ENCODE results near the gene DDX43. TPM values are rescaled to one million over a fixed set of nuclear protein-coding genes. Genes with fewer than 3 reads are reported as not detected.

DDX43 gene
- total and polyA plus RNA-seq, 2 of the 4 experiments (the other 2 are of a cell fraction), result 0.07 TPM; not detected in 1

GRCh38 chr6:73367761-73368355 is 26.8 kb upstream of the DDX43 start:
- Histone ChIP-seq H3K4me3 (ENCODE audit: insufficient read depth, low read depth, low read length) (no peak overlapping the region), H3K36me3 (ENCODE audit: control insufficient read depth, insufficient read depth, low read length) (no peaks in the 10 kb centered on the region), H2AK5ac (ENCODE audit: low read depth, low read length) (no peak overlapping the region), H3K18ac (ENCODE audit: low read depth, low read length) (no peak overlapping the region), H2BK5ac (ENCODE audit: low read depth, low read length, poor library complexity, severe bottlenecking) (no peak overlapping the region), H2BK120ac (ENCODE audit: low read depth, low read length) (no peak overlapping the region), H3K79me1 (ENCODE audit: low read depth in 1 of 2, low read length in 2 of 2) (no peaks in the 10 kb centered on the region), H3K4ac (ENCODE audit: low read depth, low read length) (no peak overlapping the region), H3K4me1 (ENCODE audit: control insufficient read depth, insufficient read depth, low read length) (no peaks in the 10 kb centered on the region), H3K27me3 (ENCODE audit: control insufficient read depth, insufficient read depth, low read length) (peaks cover 3% of the 10 kb centered on the region), H3K14ac (replicated peaks; ENCODE audit: low read depth, low read length) (no peak overlapping the region), H3K56ac (ENCODE audit: extremely low read depth, insufficient read depth, low read length) (no peak overlapping the region), H3K9me3 (ENCODE audit: control insufficient read depth, insufficient read depth, low read length) (peaks cover 11% of the 10 kb centered on the region), H3K23ac (ENCODE audit: low read depth, low read length) (no peak overlapping the region), H4K91ac (ENCODE audit: insufficient read depth, low read depth, low read length) (no peak overlapping the region), H2AFZ (replicated peaks; ENCODE audit: low read length, poor library complexity) (no peak overlapping the region), H3K9ac (ENCODE audit: low read depth, low read length) (no peak overlapping the region), H2BK15ac (ENCODE audit: low read depth, low read length) (no peak overlapping the region), H4K8ac (ENCODE audit: low read depth in 2 of 2, low read length in 2 of 2) (no peak overlapping the region), H4K20me1 (ENCODE audit: insufficient read depth, low read length) (no peaks in the 10 kb centered on the region), H3K9me1 (ENCODE audit: insufficient read depth, low read length) (no peaks in the 10 kb centered on the region), H4K5ac (ENCODE audit: low read depth, low read length) (no peak overlapping the region), H3K27ac (ENCODE audit: insufficient read depth, low read length) (no peak overlapping the region), H2AK9ac (replicated peaks; ENCODE audit: low read depth, low read length, poor library complexity) (no peak overlapping the region), H2BK20ac (ENCODE audit: low read depth, low read length) (no peak overlapping the region), H3K4me2 (ENCODE audit: low read depth, low read length) (no peak overlapping the region)
- no TSS peak for BruUV-seq (replicated peaks)
- TF ChIP-seq NFE2L2 (IDR thresholded peaks at IDR 0.05; ENCODE audit: low read depth, low read length) (no peak), MAZ (IDR thresholded peaks at IDR 0.05; ENCODE audit: borderline replicate concordance, low read depth, low read length) (no peak), RCOR1 (IDR thresholded peaks at IDR 0.05; ENCODE audit: insufficient replicate concordance, low read length) (no peak), CEBPB (IDR thresholded peaks at IDR 0.05; ENCODE audit: low read depth, low read length) (no peak), USF2 (IDR thresholded peaks at IDR 0.05; ENCODE audit: low read depth, low read length) (no peak), SMC3 (IDR thresholded peaks at IDR 0.05; ENCODE audit: low read depth, low read length) (no peak)
- TF ChIP-seq, protein P1, sequence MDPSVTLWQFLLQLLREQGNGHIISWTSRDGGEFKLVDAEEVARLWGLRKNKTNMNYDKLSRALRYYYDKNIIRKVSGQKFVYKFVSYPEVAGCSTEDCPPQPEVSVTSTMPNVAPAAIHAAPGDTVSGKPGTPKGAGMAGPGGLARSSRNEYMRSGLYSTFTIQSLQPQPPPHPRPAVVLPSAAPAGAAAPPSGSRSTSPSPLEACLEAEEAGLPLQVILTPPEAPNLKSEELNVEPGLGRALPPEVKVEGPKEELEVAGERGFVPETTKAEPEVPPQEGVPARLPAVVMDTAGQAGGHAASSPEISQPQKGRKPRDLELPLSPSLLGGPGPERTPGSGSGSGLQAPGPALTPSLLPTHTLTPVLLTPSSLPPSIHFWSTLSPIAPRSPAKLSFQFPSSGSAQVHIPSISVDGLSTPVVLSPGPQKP (IDR thresholded peaks at IDR 0.05; ENCODE audit: borderline replicate concordance, low read depth, low read length), result no peak
- ChIA-PET POLR2A (ENCODE audit: unreplicated experiment) (no interaction called here), CTCF (interaction anchor here (0.6 kb wide), 1 partner anchor 10 kb away, joined by 5 read pairs; no protein-coding TSS in a partner anchor)
- dilution Hi-C loops (cut with HindIII; ENCODE audit: low sequenced_read_pairs, unreplicated experiment) (no loop called here), in situ Hi-C loops (cut with MboI; ENCODE audit: low sequenced_read_pairs) (no loop called here), intact Hi-C loops (cut with micrococcal nuclease) (no loop called here)
- ATAC-seq (ENCODE audit: low read depth) (no peak), DNase-seq (no peak)
- WGBS, 2 experiments (ENCODE audit: extremely low coverage in 2 of 2, insufficient read length in 1 of 2), result 89% methylated on average over 7 of the region's 16 CpGs; no CpG with 5 or more reads in 1 of the 2 experiments

Measured in IMR-90 (cell line).